Head of caudate nucleus (tissue), 42 donors: Measurements from ENCODE around the gene HMGN1.

Experiments
- DNase-seq, 42 donors: peaks; one replicate each; pipeline versions ENCODE4 v3.0.0 to v3.0.0-alpha.2; 2020 to 2021; ENCODE audit warnings: mixed read lengths in 7 of 42
- intact Hi-C: fragments of 100-400 bp; cut with DNase I; formaldehyde crosslinking; loops from one replicate; pipeline ENCODE4 v1.15.0; 2022

HMGN1 gene

GRCh38 chr21:39344848-39345247 is 4.0 kb downstream of the HMGN1 start:
- intact Hi-C loops, result loop anchor here (5.0 kb wide), 1 partner anchor 42 kb away; no protein-coding TSS in a partner anchor
- DNase-seq, result no peak

GRCh38 chr21:39341249-39341923 is 7.5 kb downstream of the HMGN1 start:
- intact Hi-C loops, result no loop called here
- no peak for DNase-seq

- intact Hi-C loops, result no loop called here
Measured at GRCh38 chr21:39340687-39341086, 8.2 kb downstream of the HMGN1 start.

GRCh38 chr21:39339231-39339630 is 9.7 kb downstream of the HMGN1 start:
- intact Hi-C loops, result no loop called here
- DNase-seq, result no peak

More at GRCh38 chr21:39340687-39341086, 8.2 kb downstream of the HMGN1 start:
- no peak for DNase-seq

GRCh38 chr21:39336457-39337008 is 12.4 kb downstream of the HMGN1 start:
- no peak for DNase-seq
- intact Hi-C loops, result no loop called here

- intact Hi-C loops, result no loop called here
Measured at GRCh38 chr21:39334611-39335010, 14.3 kb downstream of the HMGN1 start.

GRCh38 chr21:39332175-39332574 is 16.7 kb downstream of the HMGN1 start:
- intact Hi-C loops, result no loop called here
- no peak for DNase-seq

More at GRCh38 chr21:39334611-39335010, 14.3 kb downstream of the HMGN1 start:
- no peak for DNase-seq

- peak in 1 of 42 donors; percentile 39 for DNase-seq
- intact Hi-C loops, result no loop called here
Measured at GRCh38 chr21:39330001-39330400, 18.9 kb downstream of the HMGN1 start.

- DNase-seq, result no peak
- intact Hi-C loops, result no loop called here
Measured at GRCh38 chr21:39327727-39328126, 21.2 kb downstream of the HMGN1 start.

- peak in 1 of 42 donors; percentile 17 for DNase-seq
- intact Hi-C loops, result no loop called here
Measured at GRCh38 chr21:39326607-39327307, 22.1 kb downstream of the HMGN1 start.

- intact Hi-C loops, result no loop called here
- DNase-seq, result peak in 1 of 42 donors; percentile 16
Measured at GRCh38 chr21:39325458-39325857, 23.4 kb downstream of the HMGN1 start.

GRCh38 chr21:39321424-39321823 is 27.5 kb downstream of the HMGN1 start:
- intact Hi-C loops, result no loop called here
- DNase-seq, result no peak

GRCh38 chr21:39319814-39320332 is 29.0 kb downstream of the HMGN1 start:
- no peak for DNase-seq
- intact Hi-C loops, result no loop called here

GRCh38 chr21:39319251-39319756 is 29.6 kb downstream of the HMGN1 start:
- DNase-seq, result no peak
- intact Hi-C loops, result no loop called here

- no peak for DNase-seq
- intact Hi-C loops, result no loop called here
Measured at GRCh38 chr21:39318091-39318959, 30.6 kb downstream of the HMGN1 start.

GRCh38 chr21:39317134-39318090 is 31.5 kb downstream of the HMGN1 start:
- intact Hi-C loops, result no loop called here
- DNase-seq, result peak in 11 of 42 donors; percentile 4 to 45 (median 17)

- intact Hi-C loops, result no loop called here
- DNase-seq, result no peak
Measured at GRCh38 chr21:39316729-39317128, 32.2 kb downstream of the HMGN1 start.
